ENCODE data around the gene DACH1.

DNA sequence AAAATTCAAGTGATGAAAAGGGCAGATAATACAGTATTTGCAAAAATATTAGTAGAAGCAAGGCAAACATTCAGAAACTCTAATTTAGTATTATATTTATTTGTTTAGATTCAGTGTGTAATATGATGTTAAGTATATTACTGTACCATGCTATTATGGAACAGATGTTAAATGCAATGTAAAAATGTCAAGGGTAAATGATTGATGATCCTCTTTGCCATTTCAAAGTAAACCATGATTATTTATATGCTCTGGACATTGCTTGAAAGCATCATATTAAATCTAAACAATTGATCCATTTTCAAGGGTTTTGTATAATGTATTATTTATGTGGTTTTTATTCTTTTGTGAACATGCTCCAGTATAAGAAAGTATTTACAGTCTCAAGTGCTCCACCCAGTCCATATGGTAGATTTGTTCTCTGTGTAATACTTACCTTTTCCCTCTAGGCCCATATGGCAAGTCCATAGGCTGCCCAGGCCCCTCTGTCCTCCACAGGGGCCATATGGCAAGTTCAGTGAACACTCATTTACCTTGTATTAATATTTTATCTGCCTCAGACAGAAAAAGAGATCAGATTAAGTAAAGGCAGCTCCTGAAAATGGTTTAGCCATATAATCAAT is 353.5 kb downstream of the DACH1 start:
- TF ChIP-seq, protein P1, sequence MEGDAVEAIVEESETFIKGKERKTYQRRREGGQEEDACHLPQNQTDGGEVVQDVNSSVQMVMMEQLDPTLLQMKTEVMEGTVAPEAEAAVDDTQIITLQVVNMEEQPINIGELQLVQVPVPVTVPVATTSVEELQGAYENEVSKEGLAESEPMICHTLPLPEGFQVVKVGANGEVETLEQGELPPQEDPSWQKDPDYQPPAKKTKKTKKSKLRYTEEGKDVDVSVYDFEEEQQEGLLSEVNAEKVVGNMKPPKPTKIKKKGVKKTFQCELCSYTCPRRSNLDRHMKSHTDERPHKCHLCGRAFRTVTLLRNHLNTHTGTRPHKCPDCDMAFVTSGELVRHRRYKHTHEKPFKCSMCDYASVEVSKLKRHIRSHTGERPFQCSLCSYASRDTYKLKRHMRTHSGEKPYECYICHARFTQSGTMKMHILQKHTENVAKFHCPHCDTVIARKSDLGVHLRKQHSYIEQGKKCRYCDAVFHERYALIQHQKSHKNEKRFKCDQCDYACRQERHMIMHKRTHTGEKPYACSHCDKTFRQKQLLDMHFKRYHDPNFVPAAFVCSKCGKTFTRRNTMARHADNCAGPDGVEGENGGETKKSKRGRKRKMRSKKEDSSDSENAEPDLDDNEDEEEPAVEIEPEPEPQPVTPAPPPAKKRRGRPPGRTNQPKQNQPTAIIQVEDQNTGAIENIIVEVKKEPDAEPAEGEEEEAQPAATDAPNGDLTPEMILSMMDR (tag by site-specific recombination; IDR thresholded peaks at IDR 0.05): no peak
- TF ChIP-seq, protein P2, sequence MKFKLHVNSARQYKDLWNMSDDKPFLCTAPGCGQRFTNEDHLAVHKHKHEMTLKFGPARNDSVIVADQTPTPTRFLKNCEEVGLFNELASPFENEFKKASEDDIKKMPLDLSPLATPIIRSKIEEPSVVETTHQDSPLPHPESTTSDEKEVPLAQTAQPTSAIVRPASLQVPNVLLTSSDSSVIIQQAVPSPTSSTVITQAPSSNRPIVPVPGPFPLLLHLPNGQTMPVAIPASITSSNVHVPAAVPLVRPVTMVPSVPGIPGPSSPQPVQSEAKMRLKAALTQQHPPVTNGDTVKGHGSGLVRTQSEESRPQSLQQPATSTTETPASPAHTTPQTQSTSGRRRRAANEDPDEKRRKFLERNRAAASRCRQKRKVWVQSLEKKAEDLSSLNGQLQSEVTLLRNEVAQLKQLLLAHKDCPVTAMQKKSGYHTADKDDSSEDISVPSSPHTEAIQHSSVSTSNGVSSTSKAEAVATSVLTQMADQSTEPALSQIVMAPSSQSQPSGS (tag by site-specific recombination; IDR thresholded peaks at IDR 0.05; ENCODE audit: low read depth): no peak
- no peak for TF ChIP-seq ZNF561 (tag by site-specific recombination; IDR thresholded peaks at IDR 0.05; ENCODE audit: borderline replicate concordance)
